Prostate gland (tissue), 2 donors: Measurements from ENCODE around the gene UPK1A. TPM values are rescaled to one million over a fixed set of nuclear protein-coding genes. Genes with fewer than 3 reads are reported as not detected.

Experiments
- DNase-seq: peaks from one replicate; pipeline ENCODE4 v3.0.0-alpha.2; 2019; ENCODE audit warnings: low spot score
- H3K27ac ChIP-seq, 2 donors: fragments of 200-600 bp; sonication (generic); 2 replicates each; pipeline ENCODE4 v1.5.1; 2017 to 2019
- H3K27me3 ChIP-seq: fragments of 200-600 bp; sonication (generic); replicated peaks from 2 replicates; pipeline ENCODE4 v1.5.1; 2019; ENCODE audit not compliant: insufficient read depth
- H3K36me3 ChIP-seq, 2 donors: fragments of 200-600 bp; sonication (generic); 1 replicate in 1 of 2; 2 replicates in 1 of 2; pipeline versions ENCODE4 v1.5.1 to v1.8.1; 2017 to 2019
- H3K4me1 ChIP-seq: fragments of 200-600 bp; sonication (generic); replicated peaks from 2 replicates; pipeline ENCODE4 v1.5.1; 2019
- H3K4me3 ChIP-seq, 2 donors: fragments of 200-600 bp; sonication (generic); 2 replicates each; pipeline ENCODE4 v1.5.1; 2017 to 2019
- H3K9me3 ChIP-seq: fragments of 200-600 bp; sonication (generic); 2 replicates; pipeline ENCODE4 v1.5.1; 2017
- CTCF ChIP-seq, 4 experiments: fragments of 200-600 bp in 2 of 4; fragments of 450-650 bp in 2 of 4; sonication (generic) in 2 of 4; IDR thresholded peaks; 1 replicate in 3 of 4; 2 replicates in 1 of 4; pipeline ENCODE4 v1.5.1; 2016 to 2019; ENCODE audit warnings: antibody characterized with exemption in 4 of 4, mild to moderate bottlenecking in 2 of 4, moderate library complexity in 2 of 4
- POLR2A ChIP-seq: fragments of 450-650 bp; IDR thresholded peaks from one replicate; pipeline ENCODE4 v1.6.1; 2016; ENCODE audit warnings: antibody characterized with exemption, mild to moderate bottlenecking
- POLR2AphosphoS5 ChIP-seq: sonication (generic); formaldehyde crosslinking; IDR thresholded peaks from one replicate; pipeline ENCODE4 v1.6.1; 2017; ENCODE audit warnings: antibody characterized with exemption
- WGBS: methylation state at CpG from one replicate; pipeline ENCODE4 v1.1.5; 2018; 5-methylcytosine and 5-hydroxymethylcytosine counted together
- intact Hi-C: fragments of 100-400 bp; cut with DNase I; formaldehyde crosslinking; loops from one replicate; pipeline ENCODE4 v1.14.2; 2022
- total RNA-seq, 2 donors: library from RNA; depleted of rRNA; stranded (reverse); fragments of >200 nt; gene quantifications; one replicate each; pipeline ENCODE4 v1.1.0, GENCODE V29; 2016

Gene UPK1A
- total RNA-seq, 2 donors from 2014 or later = 3.8 to 5.5 TPM

- Histone ChIP-seq H3K27ac (no peak overlapping the region), H3K4me3 (no peak overlapping the region), H3K9me3 (no peaks in the 10 kb centered on the region), H3K4me1 (no peaks in the 10 kb centered on the region), H3K36me3 (peaks cover 0 to 7% of the 10 kb centered on the region in 2 donors), H3K27me3 (no peaks in the 10 kb centered on the region)
- intact Hi-C loops = no loop called here
- DNase-seq = no peak
- WGBS = 93% methylated on average over 15 of the region's 15 CpGs
- TF ChIP-seq POLR2A = no peak
- TF ChIP-seq POLR2AphosphoS5 = no peak
- TF ChIP-seq CTCF (IDR thresholded peaks at IDR 0.05) = no peak
These were observed 8.2 kb upstream of the UPK1A start for GRCh38 chr19:35657904-35658700.

- Histone ChIP-seq H3K9me3 (no peaks in the 10 kb centered on the region), H3K36me3 (peaks cover 0 to 7% of the 10 kb centered on the region in 2 donors), H3K27ac (no peak overlapping the region), H3K4me1 (no peaks in the 10 kb centered on the region), H3K4me3 (no peak overlapping the region), H3K27me3 (no peaks in the 10 kb centered on the region)
- WGBS = 96% methylated on average over 6 of the region's 6 CpGs
- no peak for TF ChIP-seq POLR2AphosphoS5
- TF ChIP-seq CTCF (IDR thresholded peaks at IDR 0.05) = no peak
- no peak for TF ChIP-seq POLR2A
- intact Hi-C loops = no loop called here
- DNase-seq = no peak
These were observed 4.3 kb upstream of the UPK1A start for GRCh38 chr19:35661995-35662340.

GRCh38 chr19:35663981-35664380, 2.3 kb upstream of the UPK1A start:
- intact Hi-C loops = no loop called here
- Histone ChIP-seq H3K4me3 (no peak overlapping the region), H3K9me3 (no peaks in the 10 kb centered on the region), H3K27me3 (no peaks in the 10 kb centered on the region), H3K27ac (no peak overlapping the region), H3K36me3 (peaks cover 0 to under 1% of the 10 kb centered on the region in 2 donors), H3K4me1 (no peaks in the 10 kb centered on the region)
- TF ChIP-seq CTCF (IDR thresholded peaks at IDR 0.05) (no peak), POLR2A (no peak), POLR2AphosphoS5 (no peak)
- no peak for DNase-seq
- WGBS = 53% methylated on average over 3 of the region's 3 CpGs

GRCh38 chr19:35665157-35665556, 1.2 kb upstream of the UPK1A start:
- Histone ChIP-seq H3K9me3 (no peaks in the 10 kb centered on the region), H3K4me3 (no peak overlapping the region), H3K27me3 (no peaks in the 10 kb centered on the region), H3K4me1 (no peaks in the 10 kb centered on the region), H3K27ac (no peak overlapping the region), H3K36me3 (no peaks in the 10 kb centered on the region)
- DNase-seq = no peak
- TF ChIP-seq POLR2AphosphoS5 = no peak
- no peak for TF ChIP-seq CTCF (IDR thresholded peaks at IDR 0.05)
- no peak for TF ChIP-seq POLR2A
- 96% methylated on average over 19 of the region's 24 CpGs for WGBS
- intact Hi-C loops = no loop called here

- Histone ChIP-seq H3K36me3 (no peaks in the 10 kb centered on the region), H3K9me3 (no peaks in the 10 kb centered on the region), H3K4me3 (no peak overlapping the region), H3K27me3 (no peaks in the 10 kb centered on the region), H3K4me1 (no peaks in the 10 kb centered on the region), H3K27ac (no peak overlapping the region)
- intact Hi-C loops = no loop called here
- DNase-seq = no peak
- TF ChIP-seq CTCF (IDR thresholded peaks at IDR 0.05) = no peak
- TF ChIP-seq POLR2AphosphoS5 = no peak
- TF ChIP-seq POLR2A = no peak
- WGBS = 61% methylated on average over 7 of the region's 7 CpGs
These were observed 713 bp upstream of the UPK1A start for GRCh38 chr19:35665604-35666003.
